Glutamatergic neuron (in vitro differentiated cells): ENCODE measurements around the gene PTPN11. TPM values are rescaled to one million over a fixed set of nuclear protein-coding genes. Genes with fewer than 3 reads are reported as not detected.
"Not testable (repeated sequence)": the region's sequence is repeated elsewhere in the genome, so short reads cannot be mapped to it uniquely, and the experiment has no call there.

Source experiments
- DNase-seq: peaks from one replicate; pipeline ENCODE4 v3.0.0; 2022
- H3K27ac Mint-ChIP-seq: one replicate; pipeline ENCODE4 v1.8.0; 2020; ENCODE audit warnings: mild to moderate bottlenecking, mixed read lengths, inconsistent platforms; ENCODE audit not compliant: unreplicated experiment
- H3K27me3 Mint-ChIP-seq: one replicate; pipeline ENCODE4 v1.8.0; 2020; ENCODE audit warnings: mild to moderate bottlenecking, moderate library complexity, mixed read lengths, inconsistent platforms; ENCODE audit not compliant: unreplicated experiment
- H3K36me3 Mint-ChIP-seq: one replicate; pipeline ENCODE4 v1.8.0; 2020; ENCODE audit warnings: mild to moderate bottlenecking, mixed read lengths, inconsistent platforms; ENCODE audit not compliant: unreplicated experiment
- H3K4me1 Mint-ChIP-seq: one replicate; pipeline ENCODE4 v1.8.0; 2020; ENCODE audit warnings: mild to moderate bottlenecking, low read depth, mixed read lengths, inconsistent platforms; ENCODE audit not compliant: unreplicated experiment
- H3K4me3 Mint-ChIP-seq: one replicate; pipeline ENCODE4 v1.8.0; 2020; ENCODE audit warnings: mild to moderate bottlenecking, mixed read lengths, inconsistent platforms; ENCODE audit not compliant: unreplicated experiment
- H3K9me3 Mint-ChIP-seq: one replicate; pipeline ENCODE4 v1.8.0; 2020; ENCODE audit warnings: mild to moderate bottlenecking, moderate library complexity, mixed read lengths, inconsistent platforms; ENCODE audit not compliant: unreplicated experiment
- total RNA-seq: library from RNA; stranded (reverse); fragmentation: NEBNext Ultra II Directional; extraction: Animal tissue kit (Norgen Biotek cat#: 25700); gene quantifications from one replicate; pipeline ENCODE4 v1.2.1, GENCODE V29; 2021; ENCODE audit not compliant: unreplicated experiment
- TF ChIP-seq, protein P1 (sequence below): fragments of 200-600 bp; sonication (generic); IDR thresholded peaks from one replicate; pipeline ENCODE4 v1.5.0; 2021; ENCODE audit not compliant: partially characterized antibody, unreplicated experiment

The PTPN11 gene
- total RNA-seq, 1 donor from 2014 or later: 68.7 TPM

DNA sequence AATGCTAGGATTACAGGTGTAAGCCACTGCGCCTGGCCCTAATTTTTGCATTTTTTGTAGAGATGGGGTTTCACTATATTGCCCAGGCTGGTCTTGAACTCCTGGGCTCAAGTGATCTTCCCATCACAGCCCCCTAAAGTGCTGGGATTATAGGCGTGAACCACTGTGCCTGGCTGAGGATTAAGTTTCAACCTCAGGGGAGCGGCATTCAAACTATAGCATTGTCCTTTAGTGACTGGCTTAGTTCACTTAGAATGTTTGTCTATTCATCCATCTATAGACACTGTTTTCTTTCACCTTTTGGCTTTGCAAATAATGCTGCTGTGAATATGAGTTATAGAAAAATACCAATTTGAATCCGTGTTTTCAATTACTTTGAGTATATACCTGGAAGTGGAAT, 25.2 kb downstream of the PTPN11 start:
- Mint-ChIP-seq H3K4me3 (no peak overlapping the region), H3K9me3 (no peaks in the 10 kb centered on the region), H3K27me3 (no peaks in the 10 kb centered on the region), H3K4me1 (no peaks in the 10 kb centered on the region), H3K27ac (no peak overlapping the region), H3K36me3 (no peaks in the 10 kb centered on the region)
- no peak for DNase-seq
- TF ChIP-seq, protein P1, sequence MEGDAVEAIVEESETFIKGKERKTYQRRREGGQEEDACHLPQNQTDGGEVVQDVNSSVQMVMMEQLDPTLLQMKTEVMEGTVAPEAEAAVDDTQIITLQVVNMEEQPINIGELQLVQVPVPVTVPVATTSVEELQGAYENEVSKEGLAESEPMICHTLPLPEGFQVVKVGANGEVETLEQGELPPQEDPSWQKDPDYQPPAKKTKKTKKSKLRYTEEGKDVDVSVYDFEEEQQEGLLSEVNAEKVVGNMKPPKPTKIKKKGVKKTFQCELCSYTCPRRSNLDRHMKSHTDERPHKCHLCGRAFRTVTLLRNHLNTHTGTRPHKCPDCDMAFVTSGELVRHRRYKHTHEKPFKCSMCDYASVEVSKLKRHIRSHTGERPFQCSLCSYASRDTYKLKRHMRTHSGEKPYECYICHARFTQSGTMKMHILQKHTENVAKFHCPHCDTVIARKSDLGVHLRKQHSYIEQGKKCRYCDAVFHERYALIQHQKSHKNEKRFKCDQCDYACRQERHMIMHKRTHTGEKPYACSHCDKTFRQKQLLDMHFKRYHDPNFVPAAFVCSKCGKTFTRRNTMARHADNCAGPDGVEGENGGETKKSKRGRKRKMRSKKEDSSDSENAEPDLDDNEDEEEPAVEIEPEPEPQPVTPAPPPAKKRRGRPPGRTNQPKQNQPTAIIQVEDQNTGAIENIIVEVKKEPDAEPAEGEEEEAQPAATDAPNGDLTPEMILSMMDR: no peak

DNA sequence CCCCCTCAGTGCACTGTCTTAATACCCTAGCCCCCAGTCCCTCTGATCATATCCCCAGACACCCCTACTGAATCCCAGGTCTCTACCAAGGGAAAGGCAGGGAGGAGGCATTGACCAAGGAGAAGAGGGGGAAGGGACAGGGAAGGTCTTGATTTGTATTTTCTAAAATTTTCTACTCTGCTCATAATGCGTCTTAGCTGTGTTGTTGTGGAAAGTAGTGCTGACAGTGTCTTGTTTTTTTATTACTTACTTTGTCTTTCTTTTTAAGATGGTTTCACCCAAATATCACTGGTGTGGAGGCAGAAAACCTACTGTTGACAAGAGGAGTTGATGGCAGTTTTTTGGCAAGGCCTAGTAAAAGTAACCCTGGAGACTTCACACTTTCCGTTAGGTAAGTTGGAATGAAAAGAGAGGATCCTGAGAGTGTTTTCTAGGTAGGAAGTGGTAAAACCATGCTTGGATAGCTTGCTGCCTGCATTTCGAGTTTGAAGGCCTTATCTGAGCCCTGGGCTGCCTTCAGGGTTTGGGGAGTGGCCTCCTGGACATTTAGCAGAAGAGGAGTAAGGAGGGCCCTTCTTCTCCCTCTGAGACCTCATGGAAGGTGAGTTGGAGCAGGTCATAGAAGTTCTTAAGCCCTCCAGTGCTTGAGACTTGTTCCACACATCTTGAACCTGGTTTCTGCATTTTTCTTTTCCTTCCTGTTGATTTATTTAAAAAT, 27.4 kb downstream of the PTPN11 start:
- TF ChIP-seq, protein P1: no peak
- Mint-ChIP-seq H3K9me3 (no peaks in the 10 kb centered on the region), H3K27ac (no peak overlapping the region), H3K27me3 (no peaks in the 10 kb centered on the region), H3K36me3 (no peaks in the 10 kb centered on the region), H3K4me1 (no peaks in the 10 kb centered on the region), H3K4me3 (no peak overlapping the region)
- DNase-seq: no peak

DNA sequence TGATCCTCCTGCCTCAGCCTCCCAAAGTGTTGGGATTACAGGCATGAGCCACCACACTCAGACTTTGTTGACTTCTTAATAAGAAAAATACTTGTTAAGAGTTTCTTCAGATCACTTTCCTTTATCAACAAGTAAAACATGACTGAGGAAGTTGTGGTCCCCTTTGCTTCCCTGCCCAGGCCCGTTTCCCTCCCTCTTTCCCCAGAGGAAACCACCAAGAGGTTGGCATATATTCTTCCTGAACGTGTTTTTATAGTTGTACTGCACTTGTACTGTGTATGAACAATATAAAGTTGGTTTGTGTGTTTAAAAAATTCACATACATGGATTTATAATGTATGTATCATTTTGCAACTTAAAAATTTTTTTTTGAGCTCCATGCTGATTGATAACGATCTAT, 28.4 kb downstream of the PTPN11 start:
- Mint-ChIP-seq H3K4me3 (no peak overlapping the region), H3K4me1 (no peaks in the 10 kb centered on the region), H3K27ac (no peak overlapping the region), H3K27me3 (no peaks in the 10 kb centered on the region), H3K36me3 (no peaks in the 10 kb centered on the region), H3K9me3 (no peaks in the 10 kb centered on the region)
- TF ChIP-seq, protein P1: no peak
- DNase-seq: no peak

DNA sequence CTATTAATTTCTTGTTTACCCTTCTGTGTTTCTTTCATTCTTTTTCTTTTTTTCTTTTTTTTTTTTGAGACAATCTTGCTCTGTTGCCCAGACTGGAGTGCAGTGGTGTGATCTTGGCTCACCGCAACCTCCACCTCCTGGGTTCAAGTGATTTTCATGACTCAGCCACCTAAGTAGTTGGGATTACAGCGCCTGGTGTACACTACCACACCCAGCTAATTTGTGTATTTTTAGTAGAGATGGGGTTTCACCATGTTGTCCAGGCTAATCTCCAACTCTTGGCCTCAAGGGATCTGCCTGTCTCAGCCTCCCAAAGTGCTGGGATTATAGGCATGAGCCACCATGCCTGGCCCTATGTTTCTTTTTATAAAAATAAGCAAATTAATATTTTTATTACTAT, 29.4 kb downstream of the PTPN11 start:
- H3K27ac Mint-ChIP-seq, DNase-seq, H3K9me3 Mint-ChIP-seq, H3K36me3 Mint-ChIP-seq, H3K4me1 Mint-ChIP-seq, H3K27me3 Mint-ChIP-seq, H3K4me3 Mint-ChIP-seq: not testable (repeated sequence)

DNA sequence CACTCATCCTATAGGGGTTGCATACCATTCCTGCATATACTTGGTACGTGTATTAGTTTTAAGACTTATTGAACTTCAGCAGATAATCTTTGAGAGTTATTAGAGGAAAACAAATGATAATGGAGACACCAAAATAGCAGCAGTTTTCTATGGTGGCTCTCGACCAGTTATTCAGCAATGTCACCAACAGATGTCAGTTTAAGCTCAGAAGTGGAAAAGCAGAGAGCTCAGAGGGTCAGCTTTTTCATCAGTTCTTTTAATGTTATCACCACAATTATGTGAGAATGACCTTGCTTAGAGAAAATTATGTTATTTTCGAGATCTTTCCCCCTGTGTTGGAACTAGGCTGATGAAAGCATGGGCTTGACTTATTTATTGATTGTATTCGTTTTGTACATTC, 32.0 kb downstream of the PTPN11 start:
- Mint-ChIP-seq H3K27ac (no peak overlapping the region), H3K4me1 (no peaks in the 10 kb centered on the region), H3K27me3 (no peaks in the 10 kb centered on the region), H3K4me3 (no peak overlapping the region), H3K36me3 (no peaks in the 10 kb centered on the region), H3K9me3 (no peaks in the 10 kb centered on the region)
- DNase-seq: no peak
- TF ChIP-seq, protein P1: no peak
